ENCODE data around the gene UTS2B.
"Not testable (repeated sequence)": the region's sequence is repeated elsewhere in the genome, so short reads cannot be mapped to it uniquely, and the experiment has no call there.

UTS2B gene

DNA sequence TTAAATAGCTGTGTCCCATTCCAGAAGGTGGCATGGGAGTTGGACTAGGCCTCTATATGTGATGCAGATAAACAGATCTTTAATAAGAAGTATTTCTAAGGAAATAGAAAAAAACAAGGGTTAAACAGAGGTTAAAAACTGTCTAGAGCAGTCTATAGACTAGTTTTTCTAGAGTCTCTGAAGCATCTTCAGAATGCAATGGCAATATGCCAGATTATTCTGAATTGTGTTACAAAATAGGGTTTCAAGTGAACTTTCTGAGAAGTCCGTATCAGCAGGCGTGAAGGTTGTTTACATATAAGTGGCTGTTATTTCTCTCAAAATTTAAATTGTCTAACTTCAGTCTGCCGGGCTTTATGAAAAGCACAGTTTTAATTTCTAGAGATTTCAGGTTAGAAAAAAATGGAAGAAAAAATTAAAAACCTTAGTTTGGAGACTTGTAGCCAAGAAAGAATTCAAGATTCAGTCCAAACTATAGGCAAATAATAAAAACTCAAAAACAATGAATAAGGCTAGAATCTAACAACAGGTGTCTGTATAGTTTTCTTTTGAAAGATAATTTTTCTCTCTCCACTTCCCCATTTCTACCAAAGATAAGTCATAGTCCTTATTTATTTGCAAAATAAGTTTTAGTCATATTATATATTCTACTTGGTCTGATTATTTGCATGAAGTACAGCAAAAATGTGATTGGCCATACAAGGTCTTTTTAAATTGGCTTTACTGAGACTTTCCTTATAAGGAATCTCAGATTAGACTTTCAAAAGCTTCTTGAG lies 76.0 kb downstream of the UTS2B start:
- no peak overlapping the region for H3K4me3 ChIP-seq (ENCODE audit: low read length)
- DNase-seq (ENCODE audit: low read depth) = no peak
- TF ChIP-seq, protein P1, sequence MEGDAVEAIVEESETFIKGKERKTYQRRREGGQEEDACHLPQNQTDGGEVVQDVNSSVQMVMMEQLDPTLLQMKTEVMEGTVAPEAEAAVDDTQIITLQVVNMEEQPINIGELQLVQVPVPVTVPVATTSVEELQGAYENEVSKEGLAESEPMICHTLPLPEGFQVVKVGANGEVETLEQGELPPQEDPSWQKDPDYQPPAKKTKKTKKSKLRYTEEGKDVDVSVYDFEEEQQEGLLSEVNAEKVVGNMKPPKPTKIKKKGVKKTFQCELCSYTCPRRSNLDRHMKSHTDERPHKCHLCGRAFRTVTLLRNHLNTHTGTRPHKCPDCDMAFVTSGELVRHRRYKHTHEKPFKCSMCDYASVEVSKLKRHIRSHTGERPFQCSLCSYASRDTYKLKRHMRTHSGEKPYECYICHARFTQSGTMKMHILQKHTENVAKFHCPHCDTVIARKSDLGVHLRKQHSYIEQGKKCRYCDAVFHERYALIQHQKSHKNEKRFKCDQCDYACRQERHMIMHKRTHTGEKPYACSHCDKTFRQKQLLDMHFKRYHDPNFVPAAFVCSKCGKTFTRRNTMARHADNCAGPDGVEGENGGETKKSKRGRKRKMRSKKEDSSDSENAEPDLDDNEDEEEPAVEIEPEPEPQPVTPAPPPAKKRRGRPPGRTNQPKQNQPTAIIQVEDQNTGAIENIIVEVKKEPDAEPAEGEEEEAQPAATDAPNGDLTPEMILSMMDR (conservative IDR thresholded peaks at IDR 0.05; ENCODE audit: low read depth, low read length) = no peak

DNA sequence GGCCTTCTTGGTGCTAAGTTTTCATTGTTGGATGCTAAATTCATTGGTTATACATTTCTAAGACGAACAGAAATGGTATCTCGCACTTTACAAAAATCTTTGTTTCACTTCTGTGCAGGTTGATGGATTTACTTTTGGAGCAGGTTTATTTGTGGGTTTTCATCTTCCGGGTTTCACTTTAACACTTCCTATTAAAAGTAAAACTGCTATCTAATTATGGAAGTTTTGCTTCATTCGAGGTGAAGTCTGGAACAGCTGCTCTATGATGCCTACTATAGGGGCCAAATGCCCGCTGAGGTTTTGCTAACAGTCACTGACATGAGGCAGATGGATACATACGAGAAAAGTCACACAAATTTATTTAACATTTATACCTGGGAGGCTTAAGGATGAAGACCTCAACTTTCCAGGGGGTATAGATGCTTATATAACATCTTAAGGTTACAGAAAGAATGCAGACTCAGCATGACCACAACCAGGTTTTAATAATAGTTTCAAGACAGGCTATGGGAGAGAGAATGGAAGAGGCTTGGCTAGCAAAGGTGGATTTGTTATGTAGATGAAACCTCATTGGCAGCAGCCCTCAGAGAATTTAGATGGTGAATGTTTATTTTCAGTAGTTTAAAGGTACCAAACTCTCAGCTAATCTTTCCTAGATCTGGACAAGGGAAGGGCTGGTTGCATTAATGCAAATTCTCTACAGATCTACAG lies 77.1 kb downstream of the UTS2B start:
- TF ChIP-seq, protein P1 (conservative IDR thresholded peaks at IDR 0.05; ENCODE audit: low read depth, low read length) = no peak
- DNase-seq (ENCODE audit: low read depth) = no peak
- H3K4me3 ChIP-seq (ENCODE audit: low read length) = no peak overlapping the region

DNA sequence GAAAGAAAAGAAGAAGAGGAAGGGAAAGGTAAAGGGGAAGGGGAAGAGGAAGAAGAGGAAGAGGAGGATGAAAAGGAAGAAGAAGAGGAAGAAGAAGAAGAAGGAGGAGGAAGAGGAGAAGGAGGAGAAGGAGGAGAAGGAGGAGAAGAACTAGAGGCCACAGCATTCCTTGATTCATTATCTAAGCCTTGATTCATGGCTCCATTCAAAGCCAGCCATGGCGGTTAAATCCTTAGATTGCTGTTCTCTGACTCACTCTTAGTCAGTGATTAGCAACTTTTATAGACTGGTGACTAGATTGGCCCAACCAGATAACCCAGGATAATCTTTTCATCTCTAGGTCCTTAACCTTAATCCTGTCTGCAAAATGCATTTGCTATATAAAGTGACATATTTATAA lies 83.7 kb downstream of the UTS2B start:
- DNase-seq (ENCODE audit: low read depth) = peak; percentile 93
- TF ChIP-seq, protein P1 (conservative IDR thresholded peaks at IDR 0.05; ENCODE audit: low read depth, low read length) = no peak
- H3K4me3 ChIP-seq (ENCODE audit: low read length) = no peak overlapping the region

DNA sequence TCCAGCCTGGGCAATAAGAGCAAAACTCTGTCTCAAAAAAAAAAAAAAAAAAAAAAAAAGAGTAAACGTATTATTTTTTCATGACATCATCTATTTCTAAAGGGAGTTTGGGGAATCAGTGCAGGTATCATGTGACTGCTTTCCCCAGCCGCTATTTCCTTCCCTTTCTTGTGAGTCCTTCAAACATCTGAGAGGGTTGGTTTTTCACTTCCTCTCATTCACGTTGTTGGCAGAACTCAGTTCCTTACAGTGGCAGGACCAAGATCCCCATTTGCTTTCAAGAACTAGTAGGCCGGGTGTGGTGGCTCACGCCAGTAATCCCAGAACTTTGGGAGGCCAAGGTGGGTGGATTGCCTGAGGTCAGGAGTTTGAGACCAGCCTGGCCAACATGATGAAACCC lies 84.3 kb downstream of the UTS2B start:
- DNase-seq (ENCODE audit: low read depth) = not testable (repeated sequence)

DNA sequence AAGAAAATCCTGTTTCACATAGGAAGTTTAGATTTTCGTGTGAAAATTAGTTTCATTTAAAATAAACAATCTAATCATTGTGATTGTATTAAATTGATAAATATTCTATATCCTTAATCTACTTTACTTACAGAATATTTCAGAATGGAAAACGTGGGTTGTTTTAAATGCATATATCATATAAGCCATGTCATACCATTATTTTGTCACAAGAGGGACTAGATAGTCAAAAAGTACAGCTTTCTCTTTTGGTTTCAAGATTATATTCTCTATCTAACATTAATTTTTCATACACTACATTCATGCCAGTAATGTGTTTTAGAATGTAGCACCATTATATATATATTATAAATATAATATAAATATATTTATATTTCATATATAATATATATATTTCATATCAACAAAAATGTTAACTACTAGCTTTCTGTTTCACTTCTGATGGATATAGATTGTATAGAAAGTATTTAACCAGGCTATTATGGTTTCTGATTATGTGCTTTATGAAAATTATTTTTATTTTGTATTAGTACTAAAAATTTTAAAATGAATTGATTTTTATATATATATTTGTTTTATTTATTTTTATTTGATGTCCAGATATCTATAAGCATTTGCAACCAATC lies 86.0 kb downstream of the UTS2B start:
- no peak overlapping the region for H3K4me3 ChIP-seq (ENCODE audit: low read length)
- TF ChIP-seq, protein P1 (conservative IDR thresholded peaks at IDR 0.05; ENCODE audit: low read depth, low read length) = peak; percentile 25
- no peak for DNase-seq (ENCODE audit: low read depth)

More for the DNA sequence above, 84.3 kb downstream of the UTS2B start:
- H3K4me3 ChIP-seq (ENCODE audit: low read length) = not testable (repeated sequence)

DNA sequence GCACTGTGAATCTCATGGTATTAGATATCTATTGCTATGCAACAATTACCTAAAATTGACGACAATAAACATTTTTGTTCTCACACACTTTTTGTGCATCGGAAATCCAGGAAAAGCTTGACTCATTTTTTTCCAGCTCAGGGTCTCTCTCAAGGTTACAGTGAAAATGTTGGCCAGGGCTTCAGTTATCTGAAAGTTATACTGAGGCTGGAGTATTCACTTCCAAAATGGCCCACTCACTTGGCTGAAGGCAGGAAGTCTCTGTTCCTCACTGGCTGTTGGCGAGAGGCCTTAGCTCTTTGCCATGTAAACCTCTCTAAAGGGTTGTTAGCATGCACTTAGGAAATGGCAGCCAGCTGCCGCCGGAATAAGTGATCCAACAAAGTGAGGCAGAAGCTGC lies 89.8 kb downstream of the UTS2B start:
- no peak overlapping the region for H3K4me3 ChIP-seq (ENCODE audit: low read length)
- DNase-seq (ENCODE audit: low read depth) = no peak
- TF ChIP-seq, protein P1 (conservative IDR thresholded peaks at IDR 0.05; ENCODE audit: low read depth, low read length) = no peak

DNA sequence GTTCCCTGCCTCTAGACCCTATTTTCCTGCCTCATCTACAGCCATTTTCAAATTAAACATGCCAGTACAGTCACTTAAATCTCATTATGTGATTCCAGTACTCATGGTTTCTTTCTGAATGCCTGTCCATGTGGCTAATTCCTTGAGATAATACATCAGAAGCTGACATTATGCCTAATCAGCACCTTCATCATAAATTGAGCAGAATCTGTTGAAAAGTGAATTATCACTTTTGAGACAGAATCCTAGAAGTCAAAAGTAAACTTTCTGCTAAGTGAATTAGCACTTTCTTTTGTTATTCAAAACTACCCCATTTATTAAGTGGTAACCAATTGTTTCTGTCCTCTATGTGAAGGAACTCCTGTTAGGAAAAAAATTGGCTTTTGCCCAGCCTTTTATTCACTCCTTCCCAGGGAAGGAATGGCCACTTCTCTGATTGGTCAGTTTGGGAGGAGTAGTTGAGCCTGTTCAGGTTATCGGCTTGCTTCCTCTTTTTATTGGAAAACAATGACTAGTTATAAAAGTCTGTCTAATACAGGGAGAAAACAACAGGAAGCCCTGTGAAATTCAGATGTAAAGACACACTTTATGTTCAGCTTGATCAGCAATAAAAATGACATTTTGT lies 90.8 kb downstream of the UTS2B start:
- DNase-seq (ENCODE audit: low read depth) = no peak
- TF ChIP-seq, protein P1 (conservative IDR thresholded peaks at IDR 0.05; ENCODE audit: low read depth, low read length) = no peak
- H3K4me3 ChIP-seq (ENCODE audit: low read length) = no peak overlapping the region

Measured in retinal pigment epithelial cell (primary cell).